SK-N-SH (cell line): ENCODE data around the gene KRABD2.

ENCODE experiments used
- EP300 ChIP-seq, 2 experiments: IDR thresholded peaks; 2 replicates each; pipeline versions ENCODE4 v1.4.0 to v1.6.1; 2012; ENCODE audit warnings: borderline replicate concordance in 1 of 2, low read depth in 1 of 2, low read length in 1 of 2
- FOXJ3 ChIP-seq: sonication (generic); formaldehyde crosslinking; IDR thresholded peaks from 2 replicates; pipeline ENCODE4 v1.5.1; 2020; ENCODE audit warnings: mild to moderate bottlenecking, missing genetic modification reagents
- GATA2 ChIP-seq: sonication (generic); formaldehyde crosslinking; IDR thresholded peaks from 2 replicates; pipeline ENCODE4 v1.5.0; 2020; ENCODE audit warnings: mild to moderate bottlenecking, missing genetic modification reagents
- MEF2A ChIP-seq: IDR thresholded peaks from 2 replicates; pipeline ENCODE4 v1.4.0; 2012; ENCODE audit warnings: low read depth, borderline replicate concordance
- POLR2AphosphoS5 ChIP-seq: IDR thresholded peaks from 2 replicates; pipeline ENCODE4 v1.6.1; 2012; ENCODE audit warnings: low read depth, low read length
- SIN3A ChIP-seq: IDR thresholded peaks from 2 replicates; pipeline ENCODE4 v1.6.1; 2012; ENCODE audit warnings: low read depth, mild to moderate bottlenecking, low read length, moderate library complexity, borderline replicate concordance
- TAF1 ChIP-seq: IDR thresholded peaks from 2 replicates; pipeline ENCODE4 v1.6.1; 2012; ENCODE audit warnings: low read depth, mild to moderate bottlenecking, low read length, moderate library complexity, borderline replicate concordance
- TEAD4 ChIP-seq: IDR thresholded peaks from 2 replicates; pipeline ENCODE4 v1.4.0; 2012; ENCODE audit warnings: mild to moderate bottlenecking, borderline replicate concordance; ENCODE audit not compliant: insufficient read depth
- TF ChIP-seq, protein P1 (sequence below): fragments of 200-600 bp; sonication (generic); IDR thresholded peaks from 2 replicates; pipeline ENCODE4 v1.6.1; 2017; ENCODE audit warnings: antibody characterized with exemption, mild to moderate bottlenecking, moderate library complexity
- TF ChIP-seq, protein P2 (sequence below): IDR thresholded peaks from 2 replicates; pipeline ENCODE4 v1.4.0; 2012; ENCODE audit warnings: low read depth, borderline replicate concordance
- TF ChIP-seq, protein P3 (sequence below): fragments of 150-350 bp; IDR thresholded peaks from 2 replicates; pipeline ENCODE4 v1.6.1; 2016; ENCODE audit warnings: mild to moderate bottlenecking, low read depth, low read length

DNA sequence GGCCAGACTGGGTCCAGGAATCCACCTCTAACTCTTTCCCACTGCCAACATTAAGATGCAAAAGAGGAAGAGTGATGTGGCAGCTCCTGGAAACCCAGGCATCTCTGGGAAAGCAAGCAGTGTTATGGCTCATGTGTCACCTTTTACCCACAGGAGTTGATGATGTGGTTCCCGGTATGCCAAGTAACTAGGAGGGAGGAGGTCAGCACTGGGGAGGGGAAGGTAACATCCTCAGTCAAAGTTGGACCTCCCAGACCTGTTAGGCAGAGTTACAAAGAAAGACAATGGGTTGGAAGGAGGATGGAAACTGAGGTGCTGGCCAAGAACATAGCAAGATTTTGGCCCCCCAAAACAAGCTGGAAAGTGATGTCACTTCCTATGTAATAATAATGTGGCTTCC is 11.4 kb downstream of the KRABD2 start:
- TF ChIP-seq SIN3A (no peak), POLR2AphosphoS5 (no peak), EP300 (IDR thresholded peaks at IDR 0.05; ENCODE audit: borderline replicate concordance in 1 of 2, low read depth in 1 of 2, low read length in 1 of 2) (no peak), FOXJ3 (CRISPR knock-in tag) (no peak), GATA2 (CRISPR knock-in tag) (no peak), MEF2A (no peak), TEAD4 (no peak), TAF1 (no peak)
- TF ChIP-seq, protein P1, sequence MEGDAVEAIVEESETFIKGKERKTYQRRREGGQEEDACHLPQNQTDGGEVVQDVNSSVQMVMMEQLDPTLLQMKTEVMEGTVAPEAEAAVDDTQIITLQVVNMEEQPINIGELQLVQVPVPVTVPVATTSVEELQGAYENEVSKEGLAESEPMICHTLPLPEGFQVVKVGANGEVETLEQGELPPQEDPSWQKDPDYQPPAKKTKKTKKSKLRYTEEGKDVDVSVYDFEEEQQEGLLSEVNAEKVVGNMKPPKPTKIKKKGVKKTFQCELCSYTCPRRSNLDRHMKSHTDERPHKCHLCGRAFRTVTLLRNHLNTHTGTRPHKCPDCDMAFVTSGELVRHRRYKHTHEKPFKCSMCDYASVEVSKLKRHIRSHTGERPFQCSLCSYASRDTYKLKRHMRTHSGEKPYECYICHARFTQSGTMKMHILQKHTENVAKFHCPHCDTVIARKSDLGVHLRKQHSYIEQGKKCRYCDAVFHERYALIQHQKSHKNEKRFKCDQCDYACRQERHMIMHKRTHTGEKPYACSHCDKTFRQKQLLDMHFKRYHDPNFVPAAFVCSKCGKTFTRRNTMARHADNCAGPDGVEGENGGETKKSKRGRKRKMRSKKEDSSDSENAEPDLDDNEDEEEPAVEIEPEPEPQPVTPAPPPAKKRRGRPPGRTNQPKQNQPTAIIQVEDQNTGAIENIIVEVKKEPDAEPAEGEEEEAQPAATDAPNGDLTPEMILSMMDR, result no peak
- TF ChIP-seq, protein P2, sequence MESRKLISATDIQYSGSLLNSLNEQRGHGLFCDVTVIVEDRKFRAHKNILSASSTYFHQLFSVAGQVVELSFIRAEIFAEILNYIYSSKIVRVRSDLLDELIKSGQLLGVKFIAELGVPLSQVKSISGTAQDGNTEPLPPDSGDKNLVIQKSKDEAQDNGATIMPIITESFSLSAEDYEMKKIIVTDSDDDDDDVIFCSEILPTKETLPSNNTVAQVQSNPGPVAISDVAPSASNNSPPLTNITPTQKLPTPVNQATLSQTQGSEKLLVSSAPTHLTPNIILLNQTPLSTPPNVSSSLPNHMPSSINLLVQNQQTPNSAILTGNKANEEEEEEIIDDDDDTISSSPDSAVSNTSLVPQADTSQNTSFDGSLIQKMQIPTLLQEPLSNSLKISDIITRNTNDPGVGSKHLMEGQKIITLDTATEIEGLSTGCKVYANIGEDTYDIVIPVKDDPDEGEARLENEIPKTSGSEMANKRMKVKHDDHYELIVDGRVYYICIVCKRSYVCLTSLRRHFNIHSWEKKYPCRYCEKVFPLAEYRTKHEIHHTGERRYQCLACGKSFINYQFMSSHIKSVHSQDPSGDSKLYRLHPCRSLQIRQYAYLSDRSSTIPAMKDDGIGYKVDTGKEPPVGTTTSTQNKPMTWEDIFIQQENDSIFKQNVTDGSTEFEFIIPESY, result no peak
- TF ChIP-seq, protein P3, sequence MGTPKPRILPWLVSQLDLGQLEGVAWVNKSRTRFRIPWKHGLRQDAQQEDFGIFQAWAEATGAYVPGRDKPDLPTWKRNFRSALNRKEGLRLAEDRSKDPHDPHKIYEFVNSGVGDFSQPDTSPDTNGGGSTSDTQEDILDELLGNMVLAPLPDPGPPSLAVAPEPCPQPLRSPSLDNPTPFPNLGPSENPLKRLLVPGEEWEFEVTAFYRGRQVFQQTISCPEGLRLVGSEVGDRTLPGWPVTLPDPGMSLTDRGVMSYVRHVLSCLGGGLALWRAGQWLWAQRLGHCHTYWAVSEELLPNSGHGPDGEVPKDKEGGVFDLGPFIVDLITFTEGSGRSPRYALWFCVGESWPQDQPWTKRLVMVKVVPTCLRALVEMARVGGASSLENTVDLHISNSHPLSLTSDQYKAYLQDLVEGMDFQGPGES, result no peak
